Cardiac septum (tissue), 1 donor: Measurements from ENCODE around the gene UNKL. TPM values are rescaled to one million over a fixed set of nuclear protein-coding genes. Genes with fewer than 3 reads are reported as not detected.

ENCODE experiments used
- DNase-seq: peaks from one replicate; pipeline ENCODE4 v3.0.0-alpha.2; 2020; ENCODE audit warnings: low spot score
- intact Hi-C: fragments of 100-400 bp; cut with DNase I; formaldehyde crosslinking; loops from one replicate; pipeline ENCODE4 v1.14.0; 2022
- total RNA-seq: library from RNA; stranded (reverse); fragmentation: NEBNext Ultra II Directional; extraction: Animal tissue kit (Norgen Biotek cat#: 25700); gene quantifications from one replicate; pipeline ENCODE4 v1.2.1, GENCODE V29; 2021
- donor health status: DM: no; HTN: no; CAD: no.

Gene UNKL
- total RNA-seq, 1 donor from 2014 or later = 7.4 TPM

- intact Hi-C loops = no loop called here
- DNase-seq = no peak
Measured at GRCh38 chr16:1433756-1434155, 19.3 kb upstream of the UNKL start.

DNA sequence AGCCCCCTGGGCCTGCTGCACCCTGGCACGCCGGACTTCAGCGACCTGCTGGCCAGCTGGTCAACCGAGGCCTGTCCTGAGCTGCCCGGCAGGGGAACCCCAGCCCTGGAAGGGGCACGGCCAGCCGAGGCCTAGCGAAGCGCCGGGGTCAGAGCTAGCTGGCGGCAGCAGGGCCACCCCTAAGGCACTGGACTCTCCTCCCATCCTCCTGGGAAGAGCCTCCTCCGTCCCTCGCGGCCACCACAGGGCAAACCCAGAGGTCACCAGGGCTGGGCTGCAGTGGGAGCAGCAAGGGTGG, 18.7 kb upstream of the UNKL start:
- DNase-seq = no peak
- intact Hi-C loops = no loop called here

DNA sequence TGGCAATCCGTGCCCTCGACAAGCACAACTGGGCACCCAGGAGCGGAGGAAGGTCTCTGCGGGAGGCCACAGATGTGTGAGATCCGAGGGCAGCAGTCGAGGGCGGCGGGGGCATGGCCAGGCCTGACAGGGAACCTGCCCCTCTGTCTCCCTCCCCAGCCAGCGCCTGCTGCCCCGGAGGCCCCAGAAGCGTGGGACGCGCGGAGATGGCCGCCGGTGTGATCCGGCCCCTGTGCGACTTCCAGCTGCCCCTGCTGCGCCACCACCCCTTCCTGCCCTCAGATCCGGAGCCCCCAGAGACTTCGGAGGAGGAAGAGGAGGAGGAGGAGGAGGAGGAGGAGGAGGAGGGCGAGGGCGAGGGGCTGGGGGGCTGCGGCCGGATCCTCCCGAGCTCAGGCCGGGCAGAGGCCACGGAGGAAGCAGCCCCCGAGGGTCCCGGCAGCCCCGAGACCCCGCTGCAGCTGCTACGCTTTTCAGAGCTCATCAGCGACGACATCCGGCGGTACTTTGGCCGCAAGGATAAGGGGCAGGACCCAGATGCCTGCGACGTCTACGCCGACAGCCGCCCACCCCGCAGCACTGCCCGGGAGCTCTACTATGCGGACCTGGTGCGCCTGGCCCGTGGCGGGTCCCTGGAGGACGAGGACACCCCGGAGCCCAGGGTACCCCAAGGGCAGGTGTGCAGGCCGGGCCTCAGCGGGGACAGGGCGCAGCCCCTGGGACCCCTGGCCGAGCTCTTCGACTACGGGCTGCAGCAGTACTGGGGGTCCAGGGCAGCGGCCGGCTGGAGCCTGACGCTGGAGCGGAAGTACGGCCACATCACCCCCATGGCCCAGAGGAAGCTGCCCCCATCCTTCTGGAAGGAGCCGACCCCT, 18.1 kb upstream of the UNKL start:
- intact Hi-C loops = no loop called here
- no peak for DNase-seq

DNA sequence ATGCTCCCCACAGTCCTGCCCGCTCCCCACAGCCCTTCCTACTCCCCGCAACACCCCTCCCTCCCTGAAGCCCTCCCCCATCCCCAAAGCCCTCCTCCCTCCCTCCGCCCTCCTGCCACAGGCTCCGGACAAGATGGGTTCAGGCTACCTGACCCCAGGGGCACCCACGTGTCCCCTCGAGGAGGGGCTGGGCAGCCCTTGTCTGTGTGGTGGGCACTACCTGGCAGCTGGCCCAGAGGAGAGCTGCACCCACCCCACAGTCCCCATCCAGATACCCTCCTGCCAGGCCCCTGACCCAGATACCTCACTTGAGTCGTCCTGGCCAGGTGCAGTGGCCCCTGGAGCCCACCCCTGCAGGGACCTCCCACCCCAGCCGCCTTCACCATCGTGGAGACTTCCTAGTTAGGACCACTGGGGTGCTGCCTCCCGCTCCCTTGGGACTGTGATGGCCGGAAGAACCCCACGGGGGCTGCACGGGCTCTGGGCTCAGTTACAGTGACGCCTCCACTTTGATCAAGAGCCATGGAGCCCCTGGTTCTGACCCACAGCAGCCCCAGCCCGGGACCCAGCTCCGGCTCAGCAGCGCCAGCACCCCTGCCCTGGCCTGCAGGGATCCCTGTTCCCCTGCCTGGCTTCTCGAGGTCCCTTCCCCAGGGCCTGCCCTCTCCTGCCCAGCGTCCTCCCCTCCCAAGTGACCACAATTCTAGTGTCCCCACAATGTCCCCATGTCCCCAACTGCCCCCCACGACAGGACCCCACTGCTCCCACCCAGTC, 17.2 kb upstream of the UNKL start:
- intact Hi-C loops = no loop called here
- no peak for DNase-seq

- intact Hi-C loops = no loop called here
- DNase-seq = no peak
Measured at GRCh38 chr16:1430759-1431496, 16.4 kb upstream of the UNKL start, which contains the start of gene PERCC1. Gene PERCC1 (plus strand): TSS chr16:1431078. CDS start chr16:1432594, 1,516 bp downstream.

- intact Hi-C loops = no loop called here
- no peak for DNase-seq
Measured at GRCh38 chr16:1430214-1430758, 15.8 kb upstream of the UNKL start.

DNA sequence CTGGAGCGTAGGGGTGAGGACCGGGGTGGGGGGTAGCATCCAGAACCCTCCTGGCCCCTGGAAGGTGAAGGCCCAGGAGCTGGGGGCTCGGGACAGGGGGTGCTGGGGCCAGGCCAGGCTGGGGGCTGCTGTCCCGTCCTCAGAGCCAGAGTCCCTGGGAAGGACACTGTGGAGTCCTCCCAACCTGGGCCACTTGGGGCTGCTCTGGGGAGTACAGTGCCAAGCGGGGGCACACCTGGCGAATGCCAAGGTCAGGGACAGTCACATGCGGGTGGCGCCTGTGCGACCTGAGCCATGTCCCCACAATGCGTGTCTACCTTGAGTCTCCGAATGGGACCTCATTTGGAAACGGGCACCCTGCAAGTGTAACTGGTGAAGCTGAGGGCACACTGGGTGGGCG, 15.1 kb upstream of the UNKL start:
- intact Hi-C loops = no loop called here
- no peak for DNase-seq

DNA sequence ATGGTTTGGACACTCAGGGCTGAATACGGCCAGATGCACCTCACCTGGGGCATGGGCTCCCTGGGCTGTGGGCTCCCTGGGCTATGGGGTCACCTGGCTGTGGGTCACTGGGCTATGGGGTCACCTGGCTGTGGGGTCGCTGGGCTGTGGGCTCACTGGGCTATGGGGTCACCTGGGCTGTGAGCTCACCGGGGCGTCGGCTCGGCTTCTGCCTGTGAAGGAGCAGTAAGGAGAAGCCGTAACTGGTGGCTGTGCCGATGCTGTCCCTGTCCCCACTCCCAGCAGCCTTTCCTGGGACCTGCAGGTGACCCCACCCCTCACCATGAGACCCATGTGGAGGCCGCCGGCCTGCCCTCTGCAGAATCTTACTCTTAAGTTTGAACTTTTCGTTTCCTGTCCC, 14.5 kb upstream of the UNKL start:
- intact Hi-C loops = no loop called here
- DNase-seq = no peak

DNA sequence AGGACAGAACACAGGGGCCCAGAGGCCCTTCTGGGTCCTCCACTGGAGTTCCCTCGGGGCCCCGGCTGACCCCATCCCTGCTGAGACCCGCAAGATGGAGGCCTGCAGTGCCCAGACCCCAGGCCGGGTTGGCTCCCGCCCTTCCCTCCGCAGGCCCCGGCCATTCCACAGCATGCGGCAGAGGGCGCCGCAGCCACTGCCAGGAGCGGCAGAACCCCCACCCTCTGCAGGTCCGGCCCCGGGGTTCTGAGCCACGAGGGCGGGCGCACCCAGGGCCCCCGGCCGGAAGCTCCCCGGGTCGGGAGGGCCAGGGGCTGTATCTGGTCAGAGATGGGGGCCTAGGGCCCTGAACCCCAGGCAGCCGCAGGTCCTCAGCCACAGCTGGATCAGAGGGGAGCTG, 14.0 kb upstream of the UNKL start:
- intact Hi-C loops = no loop called here
- DNase-seq = no peak

- intact Hi-C loops = no loop called here
- no peak for DNase-seq
Measured at GRCh38 chr16:1427473-1428461, 13.3 kb upstream of the UNKL start.

- DNase-seq = no peak
Measured at GRCh38 chr16:1426734-1427471, 12.4 kb upstream of the UNKL start.

GRCh38 chr16:1425616-1426370, 11.3 kb upstream of the UNKL start:
- DNase-seq = no peak
- intact Hi-C loops = no loop called here

More at GRCh38 chr16:1426734-1427471, 12.4 kb upstream of the UNKL start:
- intact Hi-C loops = no loop called here

DNA sequence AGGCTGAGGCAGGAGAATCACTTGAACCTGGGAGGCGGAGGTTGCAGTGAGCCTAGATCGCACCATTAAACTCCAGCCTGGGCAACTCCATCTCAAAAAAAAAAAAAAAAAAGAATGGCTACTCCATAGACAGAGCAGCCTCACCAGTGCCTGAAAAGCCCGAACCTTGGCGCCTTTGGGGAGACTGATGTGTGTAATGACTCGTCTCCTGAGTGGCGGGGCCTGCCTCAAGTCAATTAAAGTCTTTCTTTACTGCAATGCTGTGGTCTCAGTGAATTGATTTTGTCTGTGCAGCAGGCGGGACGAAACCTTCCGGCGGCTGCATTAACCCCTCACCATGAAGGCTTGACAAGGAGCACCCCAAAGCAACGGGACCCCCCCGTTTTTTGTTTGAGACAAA, 9.5 kb upstream of the UNKL start:
- DNase-seq = no peak
- intact Hi-C loops = loop anchor here (5.0 kb wide), 1 partner anchor 68 kb away; the partner anchor contains the start of gene TELO2

GRCh38 chr16:1422076-1422475, 7.6 kb upstream of the UNKL start:
- intact Hi-C loops = loop anchor here (5.0 kb wide), 1 partner anchor 70 kb away; the partner anchor contains the start of gene TELO2
- DNase-seq = no peak

GRCh38 chr16:1420111-1420539, 5.6 kb upstream of the UNKL start:
- DNase-seq = no peak
- intact Hi-C loops = loop anchor here (5.0 kb wide), 1 partner anchor 72 kb away; the partner anchor contains the start of gene TELO2

DNA sequence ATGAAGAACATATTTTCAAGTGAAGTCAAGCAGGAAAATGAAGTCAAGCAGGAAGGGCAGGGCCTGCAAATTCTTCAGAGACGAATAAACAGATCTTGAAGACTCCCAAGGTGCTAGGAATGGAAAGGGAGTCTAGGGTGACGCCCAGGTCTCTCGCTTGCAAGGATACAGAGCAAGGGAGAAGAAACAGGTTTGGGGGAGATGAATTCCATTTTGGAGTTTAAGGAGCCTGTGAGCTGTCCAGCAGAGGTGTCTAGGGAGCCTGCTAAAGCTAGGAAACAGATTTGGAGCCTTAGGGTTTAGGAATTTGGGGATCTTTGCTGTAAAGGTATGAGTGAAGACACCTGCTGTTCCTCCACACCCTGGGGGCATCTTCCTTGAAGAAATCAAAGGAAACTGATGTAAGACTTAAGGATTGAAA, 2.0 kb upstream of the UNKL start:
- DNase-seq = no peak
- intact Hi-C loops = no loop called here
